Measurements from ENCODE around the gene FRMD4A.

- no peak for TF ChIP-seq POLR2A (IDR thresholded peaks at IDR 0.05)
- no peak for TF ChIP-seq CTCF (IDR thresholded peaks at IDR 0.05)
Observed at GRCh38 chr10:13795653-13796555, 534.8 kb downstream of the FRMD4A start.

All from heart left ventricle (tissue), 13 donors.